Esophagus squamous epithelium (tissue), 4 donors: ENCODE data around the gene WDR49.

Experiments
- POLR2A ChIP-seq, 4 donors: fragments of 450-650 bp; IDR thresholded peaks; one replicate each; pipeline ENCODE4 v1.6.1; 2017; ENCODE audit warnings: antibody characterized with exemption in 4 of 4, mild to moderate bottlenecking in 4 of 4, moderate library complexity in 3 of 4
- TF ChIP-seq, protein P1 (sequence below), 6 experiments: fragments of 450-650 bp in 4 of 6; fragments of 200-600 bp in 2 of 6; sonication (generic) in 2 of 6; IDR thresholded peaks; one replicate each; pipeline ENCODE4 v1.5.1; 2016 to 2019; ENCODE audit warnings: antibody characterized with exemption in 6 of 6, mild to moderate bottlenecking in 4 of 6, moderate library complexity in 4 of 6

DNA sequence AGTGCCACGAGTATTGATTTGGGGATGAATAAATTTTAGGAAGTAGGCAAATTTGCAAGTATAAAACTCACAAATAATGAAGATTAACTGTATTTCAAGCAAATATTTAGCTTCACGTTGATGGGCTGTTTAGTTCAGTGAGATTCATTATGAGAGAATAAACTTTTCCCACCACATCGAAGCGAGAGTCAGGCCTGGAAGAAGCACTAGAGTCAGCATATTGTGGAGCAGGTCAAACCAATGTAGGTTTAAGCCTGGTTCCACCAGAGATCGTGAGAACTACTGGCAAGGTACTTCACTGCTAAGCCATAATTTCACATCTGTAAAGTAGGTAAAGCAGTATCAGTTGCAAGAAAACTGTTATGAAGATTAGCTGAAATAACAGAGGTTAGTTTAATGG is 22.3 kb downstream of the WDR49 start:
- TF ChIP-seq, protein P1, sequence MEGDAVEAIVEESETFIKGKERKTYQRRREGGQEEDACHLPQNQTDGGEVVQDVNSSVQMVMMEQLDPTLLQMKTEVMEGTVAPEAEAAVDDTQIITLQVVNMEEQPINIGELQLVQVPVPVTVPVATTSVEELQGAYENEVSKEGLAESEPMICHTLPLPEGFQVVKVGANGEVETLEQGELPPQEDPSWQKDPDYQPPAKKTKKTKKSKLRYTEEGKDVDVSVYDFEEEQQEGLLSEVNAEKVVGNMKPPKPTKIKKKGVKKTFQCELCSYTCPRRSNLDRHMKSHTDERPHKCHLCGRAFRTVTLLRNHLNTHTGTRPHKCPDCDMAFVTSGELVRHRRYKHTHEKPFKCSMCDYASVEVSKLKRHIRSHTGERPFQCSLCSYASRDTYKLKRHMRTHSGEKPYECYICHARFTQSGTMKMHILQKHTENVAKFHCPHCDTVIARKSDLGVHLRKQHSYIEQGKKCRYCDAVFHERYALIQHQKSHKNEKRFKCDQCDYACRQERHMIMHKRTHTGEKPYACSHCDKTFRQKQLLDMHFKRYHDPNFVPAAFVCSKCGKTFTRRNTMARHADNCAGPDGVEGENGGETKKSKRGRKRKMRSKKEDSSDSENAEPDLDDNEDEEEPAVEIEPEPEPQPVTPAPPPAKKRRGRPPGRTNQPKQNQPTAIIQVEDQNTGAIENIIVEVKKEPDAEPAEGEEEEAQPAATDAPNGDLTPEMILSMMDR (IDR thresholded peaks at IDR 0.05) = no peak
- no peak for TF ChIP-seq POLR2A (IDR thresholded peaks at IDR 0.05)
